ENCODE measurements around the gene SETD5. TPM values are rescaled to one million over a fixed set of nuclear protein-coding genes. Genes with fewer than 3 reads are reported as not detected.

The SETD5 gene
- total RNA-seq, 2 donors from 2014 or later, result 89.1 to 91.3 TPM

DNA sequence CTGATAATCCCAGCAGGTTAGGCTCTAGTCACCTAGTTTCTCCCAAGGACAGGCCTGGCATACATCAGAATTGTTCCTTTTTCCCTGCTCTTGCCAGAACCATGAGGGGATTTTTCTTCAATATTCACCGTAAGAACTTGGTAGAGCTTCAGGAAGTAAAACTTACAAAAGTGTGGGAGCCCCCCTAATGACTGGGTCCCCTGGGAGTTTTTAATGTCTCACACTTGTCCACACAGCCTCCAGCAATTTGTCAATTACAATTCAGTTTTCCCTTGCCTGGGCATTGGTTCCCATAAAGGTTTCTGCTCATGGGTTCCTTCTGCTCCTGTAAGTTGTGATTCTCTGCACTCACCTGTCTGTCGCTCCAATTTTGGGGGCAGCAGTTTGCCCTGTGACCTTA lies 127.7 kb downstream of the SETD5 start:
- H3K36me3 ChIP-seq, result no peaks in the 10 kb centered on the region
- no peaks in the 10 kb centered on the region for H3K9me3 ChIP-seq
- H3K9ac ChIP-seq (ENCODE audit: low read depth in 2 of 2, low read length in 2 of 2), result no peak overlapping the region
- no peak overlapping the region for H3K4me3 ChIP-seq
- TF ChIP-seq, protein P1, sequence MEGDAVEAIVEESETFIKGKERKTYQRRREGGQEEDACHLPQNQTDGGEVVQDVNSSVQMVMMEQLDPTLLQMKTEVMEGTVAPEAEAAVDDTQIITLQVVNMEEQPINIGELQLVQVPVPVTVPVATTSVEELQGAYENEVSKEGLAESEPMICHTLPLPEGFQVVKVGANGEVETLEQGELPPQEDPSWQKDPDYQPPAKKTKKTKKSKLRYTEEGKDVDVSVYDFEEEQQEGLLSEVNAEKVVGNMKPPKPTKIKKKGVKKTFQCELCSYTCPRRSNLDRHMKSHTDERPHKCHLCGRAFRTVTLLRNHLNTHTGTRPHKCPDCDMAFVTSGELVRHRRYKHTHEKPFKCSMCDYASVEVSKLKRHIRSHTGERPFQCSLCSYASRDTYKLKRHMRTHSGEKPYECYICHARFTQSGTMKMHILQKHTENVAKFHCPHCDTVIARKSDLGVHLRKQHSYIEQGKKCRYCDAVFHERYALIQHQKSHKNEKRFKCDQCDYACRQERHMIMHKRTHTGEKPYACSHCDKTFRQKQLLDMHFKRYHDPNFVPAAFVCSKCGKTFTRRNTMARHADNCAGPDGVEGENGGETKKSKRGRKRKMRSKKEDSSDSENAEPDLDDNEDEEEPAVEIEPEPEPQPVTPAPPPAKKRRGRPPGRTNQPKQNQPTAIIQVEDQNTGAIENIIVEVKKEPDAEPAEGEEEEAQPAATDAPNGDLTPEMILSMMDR (IDR thresholded peaks at IDR 0.05), result no peak
- H3K27ac ChIP-seq, result no peak overlapping the region
- no peak for DNase-seq
- H3K4me1 ChIP-seq, result no peaks in the 10 kb centered on the region
- intact Hi-C loops (cut with DNase I), result no loop called here
- no peaks in the 10 kb centered on the region for H3K27me3 ChIP-seq

Other genes starting within 250 kb of the SETD5 start
- gene SRGAP3, start 148.0 kb upstream of the SETD5 start, total RNA-seq, result 1 to 10 TPM; 5.7 to 6.1 TPM
- gene THUMPD3, start 34.6 kb upstream of the SETD5 start, total RNA-seq, result 10 to 100 TPM; 40.1 to 46.0 TPM
- 1 to 10 TPM in 1 of 2 donors, under 1 TPM in 1; 0.05 to 1.2 TPM for gene LHFPL4, start 156.2 kb downstream of the SETD5 start, total RNA-seq